ENCODE measurements around the gene ZNF280A. TPM values are rescaled to one million over a fixed set of nuclear protein-coding genes. Genes with fewer than 3 reads are reported as not detected.

ZNF280A gene, protein sequence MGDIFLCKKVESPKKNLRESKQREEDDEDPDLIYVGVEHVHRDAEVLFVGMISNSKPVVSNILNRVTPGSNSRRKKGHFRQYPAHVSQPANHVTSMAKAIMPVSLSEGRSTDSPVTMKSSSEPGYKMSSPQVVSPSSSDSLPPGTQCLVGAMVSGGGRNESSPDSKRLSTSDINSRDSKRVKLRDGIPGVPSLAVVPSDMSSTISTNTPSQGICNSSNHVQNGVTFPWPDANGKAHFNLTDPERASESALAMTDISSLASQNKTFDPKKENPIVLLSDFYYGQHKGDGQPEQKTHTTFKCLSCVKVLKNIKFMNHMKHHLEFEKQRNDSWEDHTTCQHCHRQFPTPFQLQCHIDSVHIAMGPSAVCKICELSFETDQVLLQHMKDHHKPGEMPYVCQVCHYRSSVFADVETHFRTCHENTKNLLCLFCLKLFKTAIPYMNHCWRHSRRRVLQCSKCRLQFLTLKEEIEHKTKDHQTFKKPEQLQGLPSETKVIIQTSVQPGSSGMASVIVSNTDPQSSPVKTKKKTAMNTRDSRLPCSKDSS
- total RNA-seq = not detected

DNA sequence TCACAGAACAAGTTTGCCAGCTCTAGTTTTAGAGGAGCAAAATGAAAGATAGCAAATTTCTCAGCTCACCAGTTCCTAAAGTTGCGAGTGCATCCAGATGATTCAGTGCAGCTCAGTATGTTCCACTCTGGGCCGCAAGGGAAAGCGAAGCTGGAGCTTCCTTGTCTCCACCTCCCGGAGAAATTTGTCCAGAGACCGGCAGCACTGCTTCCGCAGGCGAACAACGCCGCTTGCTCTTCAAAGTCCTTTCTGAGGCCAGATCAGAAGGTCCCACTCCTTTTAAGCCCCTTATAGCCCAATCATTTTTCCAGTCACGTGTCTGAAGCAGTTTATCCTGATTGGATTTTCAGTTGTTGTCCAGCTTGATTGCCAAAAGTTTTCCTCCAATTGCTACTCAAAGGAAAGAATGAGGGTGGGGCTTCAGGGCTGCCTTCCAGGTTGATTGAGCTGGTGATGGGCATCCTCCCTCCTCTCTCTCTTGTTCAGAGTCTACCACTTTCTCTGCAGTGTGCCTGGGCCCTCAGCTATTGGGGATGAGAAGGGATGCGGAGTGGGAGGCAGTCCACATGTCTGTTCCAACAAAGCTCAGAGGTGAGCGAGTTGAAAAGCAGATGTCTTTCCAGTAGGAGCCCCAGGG is at the start of gene ZNF280A:
ZNF280A (minus strand) TSS at position 251 of the 637 bp plus-strand sequence. CDS start 4,640 bp downstream, outside the sequence.

GRCh38 chr22:22558972-22559603 is 39.0 kb upstream of the ZNF280A start, which contains the start of gene PRAME:
Gene PRAME, minus strand, starts transcription at chr22:22559265. Its CDS starts 2,433 bp downstream, at chr22:22556832.

GRCh38 chr22:22508274-22509176 is 11.5 kb downstream of the ZNF280A start, which contains the start of gene ZNF280B:
Gene ZNF280B, minus strand, starts transcription at chr22:22508742. Its CDS starts 19,344 bp downstream, at chr22:22489398.

Other genes with a start within 250 kb of the ZNF280A start
- gene ZNF280B, start 11.5 kb downstream of the ZNF280A start, total RNA-seq = 1 to 10 TPM; 1.7 to 1.9 TPM
- gene PRAME, start 39.0 kb upstream of the ZNF280A start, total RNA-seq = not detected
- gene GGTLC2, start 124.3 kb upstream of the ZNF280A start, total RNA-seq = not detected